Activated T-cell treated with anti-CD3 and anti-CD28 coated beads, Interleukin-2, amount 50 U/mL, for 24 hours (primary cell): ENCODE data around the gene FIBIN.
"Not testable (repeated sequence)": the region's sequence is repeated elsewhere in the genome, so short reads cannot be mapped to it uniquely, and the experiment has no call there.

Source experiments
- DNase-seq: peaks from one replicate; pipeline ENCODE4 v3.0.0-alpha.2; 2020
- H3K27ac Mint-ChIP-seq: 2 replicates; pipeline ENCODE4 v1.8.0; 2020; ENCODE audit warnings: mild to moderate bottlenecking, mixed read lengths
- H3K27me3 Mint-ChIP-seq: 2 replicates; pipeline ENCODE4 v1.8.0; 2020; ENCODE audit warnings: mixed read lengths
- H3K36me3 Mint-ChIP-seq: 2 replicates; pipeline ENCODE4 v1.8.0; 2020; ENCODE audit warnings: low read depth, mixed read lengths
- H3K4me1 Mint-ChIP-seq: 2 replicates; pipeline ENCODE4 v1.8.0; 2020; ENCODE audit warnings: low read depth, mixed read lengths
- H3K4me3 Mint-ChIP-seq: 2 replicates; pipeline ENCODE4 v1.8.0; 2020; ENCODE audit warnings: mild to moderate bottlenecking, moderate library complexity, mixed read lengths
- H3K9me3 Mint-ChIP-seq: 2 replicates; pipeline ENCODE4 v1.8.0; 2020; ENCODE audit warnings: mixed read lengths

The FIBIN gene

DNA sequence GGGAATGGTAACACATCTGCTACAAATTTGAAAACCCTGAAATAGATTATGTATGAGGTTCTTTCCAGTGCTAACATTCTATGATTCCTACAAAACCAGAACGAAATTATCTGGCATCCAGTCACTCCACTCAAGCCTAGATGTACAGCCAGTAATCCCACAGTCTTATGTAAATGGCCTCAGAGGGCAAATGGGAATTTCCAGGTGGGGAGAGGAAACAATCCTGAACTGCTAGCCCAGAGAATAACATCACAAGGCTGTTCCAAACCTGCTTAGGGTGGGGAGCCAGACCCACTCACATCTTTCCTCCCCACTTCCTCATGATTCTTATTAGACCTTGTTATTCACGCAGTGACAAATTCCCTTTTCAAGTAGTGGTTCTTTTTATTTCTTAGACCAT lies 3.5 kb downstream of the FIBIN start:
- H3K27me3 Mint-ChIP-seq, result peaks cover 2% of the 10 kb centered on the region
- no peak overlapping the region for H3K4me3 Mint-ChIP-seq
- DNase-seq, result no peak
- no peaks in the 10 kb centered on the region for H3K4me1 Mint-ChIP-seq
- H3K9me3 Mint-ChIP-seq, result no peaks in the 10 kb centered on the region
- H3K27ac Mint-ChIP-seq, result no peak overlapping the region
- H3K36me3 Mint-ChIP-seq, result no peaks in the 10 kb centered on the region

- not testable (repeated sequence) for DNase-seq, H3K4me3 Mint-ChIP-seq, H3K27me3 Mint-ChIP-seq, H3K4me1 Mint-ChIP-seq, H3K36me3 Mint-ChIP-seq, H3K27ac Mint-ChIP-seq, H3K9me3 Mint-ChIP-seq
Observed at GRCh38 chr11:27001136-27001730, 7.3 kb downstream of the FIBIN start.

DNA sequence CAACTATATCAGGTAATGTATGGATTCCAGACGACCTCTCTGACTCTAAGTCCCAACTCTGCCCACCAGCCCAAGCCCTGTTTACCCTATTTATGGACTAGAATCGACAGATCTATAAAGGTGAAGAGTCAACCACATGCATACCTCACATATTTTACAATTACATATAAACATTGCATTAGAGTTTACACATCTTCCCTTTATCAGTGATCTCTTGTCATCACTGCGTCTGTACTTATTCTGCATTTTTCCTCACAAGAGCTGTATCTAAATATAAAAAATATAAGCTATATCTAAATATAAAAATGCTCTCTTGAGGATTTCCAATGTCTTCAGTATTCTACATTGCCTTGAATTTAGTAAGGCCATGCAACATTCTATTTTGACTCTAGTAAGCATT lies 8.5 kb downstream of the FIBIN start:
- peaks cover 2% of the 10 kb centered on the region for H3K9me3 Mint-ChIP-seq
- H3K4me3 Mint-ChIP-seq, result no peak overlapping the region
- no peaks in the 10 kb centered on the region for H3K27me3 Mint-ChIP-seq
- H3K4me1 Mint-ChIP-seq, result no peaks in the 10 kb centered on the region
- DNase-seq, result no peak
- H3K27ac Mint-ChIP-seq, result no peak overlapping the region
- H3K36me3 Mint-ChIP-seq, result no peaks in the 10 kb centered on the region

DNA sequence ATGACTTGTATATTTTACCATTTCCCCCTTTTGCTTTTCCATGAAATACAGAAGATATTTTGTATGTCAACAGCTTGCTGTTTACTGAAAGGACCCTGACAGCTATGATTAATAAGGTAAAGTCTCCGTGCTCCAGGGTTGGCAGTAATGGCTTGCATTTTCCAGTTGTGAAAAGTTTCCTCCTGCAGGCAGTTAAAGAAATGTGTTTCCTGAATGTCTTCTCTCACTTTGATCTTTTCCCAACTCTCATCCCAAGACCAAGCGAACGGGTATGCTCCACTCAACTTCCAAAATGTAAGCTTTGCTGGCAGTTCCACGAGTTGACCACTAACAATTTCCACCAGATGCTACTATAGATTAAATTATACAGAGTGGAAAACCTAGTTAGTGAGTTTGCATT lies 8.9 kb downstream of the FIBIN start:
- no peak overlapping the region for H3K27ac Mint-ChIP-seq
- H3K27me3 Mint-ChIP-seq, result no peaks in the 10 kb centered on the region
- H3K36me3 Mint-ChIP-seq, result no peaks in the 10 kb centered on the region
- H3K4me1 Mint-ChIP-seq, result no peaks in the 10 kb centered on the region
- H3K4me3 Mint-ChIP-seq, result no peak overlapping the region
- no peak for DNase-seq
- peaks cover 2% of the 10 kb centered on the region for H3K9me3 Mint-ChIP-seq

DNA sequence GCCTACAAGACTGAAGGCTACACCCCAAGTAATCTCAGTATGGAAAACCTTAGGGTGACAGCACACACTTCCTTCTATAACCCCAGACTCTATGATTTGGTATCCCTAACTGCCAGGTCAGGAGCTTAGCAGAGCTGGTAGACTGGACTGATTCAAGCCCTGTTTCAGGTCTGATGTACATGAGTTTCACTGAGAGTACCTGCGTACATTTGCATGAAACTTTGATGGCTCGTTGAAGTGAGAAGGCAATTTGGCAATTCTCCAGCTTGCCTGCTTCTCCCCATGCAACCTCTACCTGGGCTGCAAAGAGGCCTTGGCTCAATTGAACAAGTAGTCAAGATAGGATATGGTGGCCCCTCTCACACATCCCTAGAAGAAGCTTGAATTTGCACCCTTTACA lies 10.2 kb downstream of the FIBIN start:
- no peak overlapping the region for H3K4me3 Mint-ChIP-seq
- DNase-seq, result no peak
- H3K27me3 Mint-ChIP-seq, result no peaks in the 10 kb centered on the region
- H3K27ac Mint-ChIP-seq, result no peak overlapping the region
- H3K36me3 Mint-ChIP-seq, result no peaks in the 10 kb centered on the region
- H3K9me3 Mint-ChIP-seq, result peaks cover 2% of the 10 kb centered on the region
- no peaks in the 10 kb centered on the region for H3K4me1 Mint-ChIP-seq

DNA sequence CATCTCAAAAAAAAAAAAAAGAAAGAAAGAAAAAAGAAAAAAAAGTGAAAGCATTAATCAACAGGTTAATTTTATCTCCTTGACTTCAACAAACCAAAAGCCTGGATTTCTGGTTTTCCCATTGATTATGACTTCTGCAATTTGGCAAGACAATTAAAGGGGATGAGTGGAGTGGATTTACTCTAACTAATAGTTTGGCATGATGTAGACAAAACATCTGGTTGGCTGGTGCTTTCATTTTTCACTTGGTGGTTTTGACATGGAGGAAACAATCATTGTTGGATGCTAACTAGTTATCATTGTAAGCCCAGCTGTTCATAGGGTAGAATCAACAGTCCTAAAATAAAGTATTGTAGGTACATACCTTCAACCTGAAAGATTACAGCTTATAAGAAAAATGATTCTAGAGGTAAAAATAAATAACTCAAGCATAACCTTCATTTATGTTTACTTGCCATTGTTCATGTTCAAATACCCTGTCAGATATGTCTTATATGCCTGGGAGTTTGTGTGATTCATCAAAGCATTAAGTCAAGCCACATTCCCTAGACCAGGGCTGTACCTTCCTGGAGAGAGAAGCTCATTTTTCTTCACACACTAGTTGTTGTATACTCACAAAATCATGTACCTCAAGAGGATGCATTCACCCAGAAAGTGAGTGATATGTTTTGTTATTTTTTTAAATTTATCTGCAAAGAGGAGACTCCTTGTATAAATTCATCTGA lies 15.1 kb downstream of the FIBIN start:
- no peaks in the 10 kb centered on the region for H3K27me3 Mint-ChIP-seq
- H3K9me3 Mint-ChIP-seq, result peaks cover 2% of the 10 kb centered on the region
- H3K27ac Mint-ChIP-seq, result no peak overlapping the region
- no peak for DNase-seq
- no peaks in the 10 kb centered on the region for H3K36me3 Mint-ChIP-seq
- H3K4me1 Mint-ChIP-seq, result no peaks in the 10 kb centered on the region
- no peak overlapping the region for H3K4me3 Mint-ChIP-seq

DNA sequence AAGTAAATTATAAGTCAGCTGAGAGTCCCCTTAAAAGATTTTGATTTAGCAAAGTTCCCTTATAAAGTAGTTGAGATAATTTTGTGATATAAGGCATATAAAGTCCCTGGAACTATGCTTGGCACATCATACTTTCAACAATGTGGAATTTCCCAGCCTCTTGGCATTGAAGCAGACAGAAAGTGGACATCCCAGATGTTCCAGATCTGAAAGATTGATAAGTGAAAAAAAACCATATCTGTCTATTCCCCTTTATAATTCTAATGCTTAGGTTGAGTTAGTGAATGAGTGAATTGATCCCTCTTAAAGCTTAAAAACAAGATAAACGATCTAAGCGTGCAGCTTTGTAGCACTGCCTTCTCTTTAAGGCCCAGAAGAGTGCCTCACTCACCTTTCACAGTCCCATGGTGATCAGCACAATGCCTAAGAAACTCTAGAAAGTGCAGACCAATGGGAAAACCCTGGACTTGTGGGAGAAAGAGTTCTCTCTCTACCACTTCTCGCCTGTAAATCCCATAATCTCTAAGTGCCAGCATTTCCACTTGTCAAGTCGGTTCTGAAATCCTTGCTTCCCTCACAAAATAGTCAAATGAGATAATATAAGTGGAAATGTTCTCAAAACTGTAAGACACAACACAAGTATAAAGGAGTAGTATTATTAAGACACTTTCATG lies 17.8 kb downstream of the FIBIN start:
- H3K4me1 Mint-ChIP-seq, result no peaks in the 10 kb centered on the region
- H3K27me3 Mint-ChIP-seq, result no peaks in the 10 kb centered on the region
- no peak overlapping the region for H3K4me3 Mint-ChIP-seq
- H3K36me3 Mint-ChIP-seq, result no peaks in the 10 kb centered on the region
- no peaks in the 10 kb centered on the region for H3K9me3 Mint-ChIP-seq
- DNase-seq, result no peak
- H3K27ac Mint-ChIP-seq, result no peak overlapping the region

DNA sequence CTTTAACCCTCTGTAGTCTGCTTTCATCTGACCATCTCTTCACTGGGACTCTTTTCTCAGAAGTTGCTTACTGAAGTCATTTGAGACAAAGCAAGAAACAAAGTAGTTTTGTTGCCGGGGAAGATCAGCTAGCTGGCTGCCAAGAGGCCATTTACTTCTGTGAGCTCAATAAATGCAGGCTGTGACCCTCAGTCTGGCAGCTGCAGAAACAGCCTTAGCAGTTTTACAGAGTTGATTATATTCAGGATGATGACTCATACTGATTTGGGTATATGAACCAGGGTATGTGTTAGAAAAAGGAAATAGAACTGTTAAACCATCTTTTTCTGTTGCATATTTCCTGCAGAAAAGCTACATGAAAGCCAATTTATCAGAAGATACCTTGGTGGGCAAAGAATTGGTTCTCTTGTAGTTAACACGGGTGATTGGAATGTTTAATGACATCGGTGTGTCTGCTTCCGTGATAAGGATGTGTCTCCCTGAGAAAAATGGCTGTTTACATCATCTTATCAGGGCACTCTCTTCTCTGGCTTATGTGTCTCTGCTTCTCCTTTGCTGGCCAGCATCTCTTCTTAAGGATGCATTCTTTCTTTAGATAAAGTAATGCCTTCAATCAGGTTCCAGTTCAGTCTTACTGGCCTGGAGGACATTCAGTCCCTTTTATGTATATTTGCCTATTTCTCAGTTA lies 18.5 kb downstream of the FIBIN start:
- DNase-seq, result no peak
- Mint-ChIP-seq H3K4me1 (no peaks in the 10 kb centered on the region), H3K27me3 (no peaks in the 10 kb centered on the region), H3K27ac (no peak overlapping the region), H3K9me3 (no peaks in the 10 kb centered on the region), H3K4me3 (no peak overlapping the region), H3K36me3 (no peaks in the 10 kb centered on the region)

DNA sequence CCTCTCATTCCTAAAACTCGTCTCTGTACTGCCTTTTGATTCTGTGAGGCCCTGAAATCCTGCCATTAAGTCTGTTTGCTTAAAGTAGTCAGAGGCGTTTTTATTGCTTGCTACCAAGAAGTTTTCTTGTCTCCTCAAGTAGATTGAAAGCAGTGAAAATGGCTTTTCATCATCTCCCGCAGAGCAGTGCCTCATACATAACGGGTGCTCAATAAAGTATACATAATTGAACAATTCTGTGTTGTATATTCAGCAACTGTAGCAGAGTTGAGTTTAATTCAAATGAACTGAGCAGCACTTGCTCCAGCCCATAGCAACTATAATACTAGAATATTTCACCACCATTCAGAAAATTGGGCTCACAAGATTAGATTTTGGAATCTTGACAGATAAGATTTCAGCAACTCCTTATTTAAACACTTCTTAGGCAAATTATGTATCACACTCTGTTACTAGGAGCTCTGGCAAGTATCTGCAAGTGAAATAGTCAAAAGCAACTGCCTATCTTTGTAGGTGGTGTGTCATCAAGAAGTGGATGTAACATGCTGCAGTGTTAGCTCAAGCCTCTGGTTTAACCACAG lies 20.0 kb downstream of the FIBIN start:
- no peaks in the 10 kb centered on the region for H3K36me3 Mint-ChIP-seq
- DNase-seq, result no peak
- H3K27ac Mint-ChIP-seq, result no peak overlapping the region
- no peaks in the 10 kb centered on the region for H3K4me1 Mint-ChIP-seq
- no peaks in the 10 kb centered on the region for H3K27me3 Mint-ChIP-seq
- no peak overlapping the region for H3K4me3 Mint-ChIP-seq
- H3K9me3 Mint-ChIP-seq, result no peaks in the 10 kb centered on the region

- Mint-ChIP-seq H3K9me3 (no peaks in the 10 kb centered on the region), H3K27me3 (no peaks in the 10 kb centered on the region)
Observed at GRCh38 chr11:27018902-27019529, 25.1 kb downstream of the FIBIN start.

DNA sequence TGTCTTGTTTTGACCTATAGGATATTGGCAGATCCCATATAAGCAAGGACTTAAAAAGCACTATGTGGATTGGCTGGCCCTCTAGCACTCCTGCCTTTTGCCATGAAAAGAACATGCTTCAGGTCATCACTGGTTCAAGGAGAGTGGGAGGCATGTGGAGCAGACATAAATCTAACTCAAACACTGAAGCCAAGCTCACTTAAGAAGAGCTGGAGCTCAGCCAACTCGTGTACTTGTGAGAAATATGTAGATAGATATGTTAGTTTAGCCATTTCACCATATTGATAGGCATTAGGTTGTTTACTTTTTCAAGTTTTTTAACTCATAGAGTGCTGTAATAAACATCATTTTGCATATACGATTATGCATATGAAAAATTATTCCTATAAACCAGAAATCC lies 26.8 kb downstream of the FIBIN start:
- H3K4me3 Mint-ChIP-seq, result no peak overlapping the region
- H3K27me3 Mint-ChIP-seq, result no peaks in the 10 kb centered on the region
- H3K27ac Mint-ChIP-seq, result no peak overlapping the region
- no peaks in the 10 kb centered on the region for H3K36me3 Mint-ChIP-seq
- H3K9me3 Mint-ChIP-seq, result no peaks in the 10 kb centered on the region
- H3K4me1 Mint-ChIP-seq, result no peaks in the 10 kb centered on the region
- no peak for DNase-seq

More at GRCh38 chr11:27018902-27019529, 25.1 kb downstream of the FIBIN start:
- no peak overlapping the region for H3K27ac Mint-ChIP-seq
- no peak for DNase-seq
- no peak overlapping the region for H3K4me3 Mint-ChIP-seq
- no peaks in the 10 kb centered on the region for H3K36me3 Mint-ChIP-seq
- H3K4me1 Mint-ChIP-seq, result no peaks in the 10 kb centered on the region

GRCh38 chr11:27022659-27023251 lies 28.8 kb downstream of the FIBIN start:
- H3K36me3 Mint-ChIP-seq, result no peaks in the 10 kb centered on the region
- no peaks in the 10 kb centered on the region for H3K27me3 Mint-ChIP-seq
- no peaks in the 10 kb centered on the region for H3K4me1 Mint-ChIP-seq
- H3K4me3 Mint-ChIP-seq, result no peak overlapping the region
- DNase-seq, result no peak
- H3K9me3 Mint-ChIP-seq, result peaks cover 7% of the 10 kb centered on the region
- no peak overlapping the region for H3K27ac Mint-ChIP-seq

DNA sequence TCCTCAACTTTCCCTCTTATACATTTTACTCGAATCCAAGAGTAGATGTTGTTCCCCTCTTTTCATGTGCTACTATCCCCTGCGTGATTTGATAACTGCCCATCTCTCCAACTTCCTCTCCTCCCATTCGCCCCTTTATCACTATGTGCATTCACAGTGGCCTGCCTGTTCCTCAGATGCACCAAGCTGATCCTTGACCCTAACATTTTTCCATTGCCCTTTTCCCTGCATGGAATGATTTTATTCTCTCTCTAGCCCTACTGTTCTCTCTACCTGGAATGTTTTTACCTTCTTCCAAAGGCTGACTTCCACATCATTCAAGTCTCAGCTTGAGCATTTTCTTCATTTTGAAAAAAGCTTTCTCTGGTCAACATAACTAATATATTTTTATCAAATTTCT lies 31.0 kb downstream of the FIBIN start:
- peaks cover 7% of the 10 kb centered on the region for H3K9me3 Mint-ChIP-seq
- H3K27me3 Mint-ChIP-seq, result no peaks in the 10 kb centered on the region
- no peak overlapping the region for H3K4me3 Mint-ChIP-seq
- H3K36me3 Mint-ChIP-seq, result no peaks in the 10 kb centered on the region
- H3K4me1 Mint-ChIP-seq, result no peaks in the 10 kb centered on the region
- no peak for DNase-seq
- no peak overlapping the region for H3K27ac Mint-ChIP-seq
